Hepatocyte (in vitro differentiated cells): ENCODE data around the gene ZNG1B.
"Not testable (repeated sequence)": the region's sequence is repeated elsewhere in the genome, so short reads cannot be mapped to it uniquely, and the experiment has no call there.

ENCODE experiments used
- CTCF ChIP-seq: fragments of 200-600 bp; sonication (generic); IDR thresholded peaks from 2 replicates; pipeline ENCODE4 v1.5.1; 2016; ENCODE audit warnings: antibody characterized with exemption, mild to moderate bottlenecking; ENCODE audit not compliant: poor library complexity
- EZH2 ChIP-seq: fragments of 200-600 bp; sonication (generic); IDR thresholded peaks from 2 replicates; pipeline ENCODE4 v1.6.1; 2016; ENCODE audit warnings: antibody characterized with exemption, mild to moderate bottlenecking, borderline replicate concordance
- EZH2phosphoT487 ChIP-seq: fragments of 200-600 bp; sonication (generic); IDR thresholded peaks from one replicate; pipeline ENCODE4 v1.6.1; 2018; ENCODE audit warnings: antibody characterized with exemption, mild to moderate bottlenecking, low read depth, moderate library complexity; ENCODE audit not compliant: unreplicated experiment, severe bottlenecking

- TF ChIP-seq CTCF, EZH2phosphoT487, EZH2: not testable (repeated sequence)
Measured at GRCh38 chr2:113510913-113511312, 73.4 kb downstream of the ZNG1B start.
